CD14-positive monocyte (primary cell): ENCODE results near the gene MPRIP. TPM values are rescaled to one million over a fixed set of nuclear protein-coding genes. Genes with fewer than 3 reads are reported as not detected.

Source experiments
- DNase-seq, 3 donors: peaks; one replicate each; pipeline ENCODE4 v3.0.0-alpha.2; 2011 to 2022
- H2AFZ ChIP-seq: 2 replicates; pipeline ENCODE4 v1.6.0; 2012; ENCODE audit warnings: mild to moderate bottlenecking, low read depth, low read length, inconsistent platforms; ENCODE audit not compliant: insufficient read depth, poor library complexity, severe bottlenecking
- H3K27ac ChIP-seq, 2 donors: 1 replicate in 1 of 2; 2 replicates in 1 of 2; pipeline ENCODE4 v1.5.1; 2012 to 2013; ENCODE audit warnings: low read length in 2 of 2, control low read depth in 1 of 2, inconsistent platforms in 1 of 2, low read depth in 1 of 2, mild to moderate bottlenecking in 1 of 2
- H3K27me3 ChIP-seq, 2 donors: one replicate each; pipeline versions ENCODE4 v1.6.0 to v1.6.1; 2011 to 2013; ENCODE audit warnings: low read length in 2 of 2; ENCODE audit not compliant: control insufficient read depth in 2 of 2, insufficient read depth in 2 of 2
- H3K36me3 ChIP-seq, 2 donors: replicated peaks in 1 of 2; 1 replicate in 1 of 2; 2 replicates in 1 of 2; pipeline versions ENCODE4 v1.5.1 to v1.6.1; 2012 to 2013; ENCODE audit warnings: low read length in 2 of 2, control low read depth in 1 of 2, inconsistent platforms in 1 of 2, mild to moderate bottlenecking in 1 of 2; ENCODE audit not compliant: insufficient read depth in 2 of 2, control insufficient read depth in 1 of 2
- H3K4me1 ChIP-seq, 2 donors: 1 replicate in 1 of 2; 2 replicates in 1 of 2; pipeline versions ENCODE4 v1.5.1 to v1.6.1; 2012 to 2013; ENCODE audit warnings: low read length in 2 of 2, control low read depth in 1 of 2, inconsistent platforms in 1 of 2, mild to moderate bottlenecking in 1 of 2, moderate library complexity in 1 of 2; ENCODE audit not compliant: insufficient read depth in 2 of 2, control insufficient read depth in 1 of 2
- H3K4me2 ChIP-seq: replicated peaks from 2 replicates; pipeline ENCODE3; 2012; ENCODE audit warnings: low read length, moderate library complexity, mild to moderate bottlenecking; ENCODE audit not compliant: poor library complexity, severe bottlenecking; ENCODE audit errors: extremely low read depth
- H3K4me3 ChIP-seq, 3 experiments: fragments of 200-600 bp in 1 of 3; sonication (generic) in 1 of 3; replicated peaks in 1 of 3; 1 replicate in 2 of 3; 2 replicates in 1 of 3; pipeline ENCODE4 v1.5.1; 2011 to 2013; ENCODE audit warnings: low read length in 3 of 3, mild to moderate bottlenecking in 3 of 3, control low read depth in 2 of 3, low read depth in 2 of 3, inconsistent platforms in 1 of 3, moderate library complexity in 1 of 3
- H3K79me2 ChIP-seq: 2 replicates; pipeline ENCODE4 v1.6.0; 2012; ENCODE audit warnings: mild to moderate bottlenecking, control low read depth, inconsistent platforms, low read length, moderate library complexity; ENCODE audit not compliant: insufficient read depth
- H3K9ac ChIP-seq: 2 replicates; pipeline ENCODE4 v1.6.0; 2017; ENCODE audit warnings: low read length, mild to moderate bottlenecking; ENCODE audit not compliant: insufficient read depth, poor library complexity, severe bottlenecking
- H3K9me3 ChIP-seq, 2 donors: replicated peaks in 1 of 2; 1 replicate in 1 of 2; 2 replicates in 1 of 2; pipeline versions ENCODE4 v1.5.1 to v1.6.1; 2012 to 2013; ENCODE audit warnings: low read length in 2 of 2, control low read depth in 1 of 2; ENCODE audit not compliant: control insufficient read depth in 1 of 2, insufficient read depth in 1 of 2
- H4K20me1 ChIP-seq: 2 replicates; pipeline ENCODE4 v1.6.0; 2012; ENCODE audit warnings: mild to moderate bottlenecking, low read length, control low read depth, moderate library complexity; ENCODE audit not compliant: insufficient read depth
- H3K27ac Mint-ChIP-seq, 7 donors: one replicate each; pipeline ENCODE4 v1.8.0; 2020; ENCODE audit warnings: mild to moderate bottlenecking in 7 of 7, mixed read lengths in 7 of 7, moderate library complexity in 6 of 7, inconsistent platforms in 2 of 7
- H3K27me3 Mint-ChIP-seq, 3 donors: one replicate each; pipeline ENCODE4 v1.8.0; 2021 to 2022; ENCODE audit warnings: low read depth in 3 of 3, mild to moderate bottlenecking in 3 of 3, mixed read lengths in 3 of 3, moderate library complexity in 3 of 3, inconsistent platforms in 1 of 3
- H3K36me3 Mint-ChIP-seq, 2 donors: one replicate each; pipeline ENCODE4 v1.8.0; 2020; ENCODE audit warnings: mixed read lengths in 2 of 2, inconsistent platforms in 1 of 2, mild to moderate bottlenecking in 1 of 2
- H3K4me1 Mint-ChIP-seq: one replicate; pipeline ENCODE4 v1.8.0; 2020; ENCODE audit warnings: mild to moderate bottlenecking, mixed read lengths
- H3K4me3 Mint-ChIP-seq, 2 donors: one replicate each; pipeline ENCODE4 v1.8.0; 2020; ENCODE audit warnings: mild to moderate bottlenecking in 2 of 2, mixed read lengths in 2 of 2, moderate library complexity in 1 of 2
- H3K9me3 Mint-ChIP-seq, 7 donors: one replicate each; pipeline ENCODE4 v1.8.0; 2020 to 2022; ENCODE audit warnings: mixed read lengths in 7 of 7, mild to moderate bottlenecking in 6 of 7, moderate library complexity in 6 of 7, inconsistent platforms in 2 of 7
- CTCF ChIP-seq: fragments of 200-600 bp; IDR thresholded peaks from one replicate; pipeline ENCODE4 v1.8.0; 2022; ENCODE audit warnings: antibody characterized with exemption, mild to moderate bottlenecking
- WGBS: methylation state at CpG from one replicate; pipeline ENCODE4 v1.1.5; 2013; ENCODE audit warnings: missing lambda C conversion rate; ENCODE audit not compliant: insufficient coverage; 5-methylcytosine and 5-hydroxymethylcytosine counted together
- intact Hi-C, 2 donors: fragments of 100-400 bp; cut with micrococcal nuclease; formaldehyde crosslinking; loops; one replicate each; pipeline versions ENCODE4 v1.15.0 to v1.15.1; 2023
- polyA plus RNA-seq, 3 donors: library from polyadenylated mRNA; depleted of rRNA in 1 of 3; unstranded in 2 of 3; stranded (reverse) in 1 of 3; fragments of 300-500 nt in 2 of 3; fragments of >200 nt in 1 of 3; fragmentation: Illumina TruSeq in 2 of 3; gene quantifications; 1 replicate in 2 of 3; 2 replicates in 1 of 3; pipeline ENCODE4 v1.2.3, GENCODE V29; 2012 to 2021

MPRIP gene
- polyA plus RNA-seq, 3 donors, result 2.0 to 48.7 (median 2.5) TPM

GRCh38 chr17:17154981-17155380 lies 112.7 kb downstream of the MPRIP start:
- DNase-seq, result no peak
- H3K9me3 ChIP-seq, result no peaks in the 10 kb centered on the region
- no peak overlapping the region for H3K4me3 Mint-ChIP-seq
- H3K4me1 ChIP-seq, result peaks cover 31 to 32% of the 10 kb centered on the region in 2 donors
- 96% methylated on average over 5 of the region's 8 CpGs for WGBS
- H3K4me2 ChIP-seq, result no peak overlapping the region
- intact Hi-C loops, result no loop called here
- H3K9me3 Mint-ChIP-seq, result peaks cover 0 to 3% (median 0%) of the 10 kb centered on the region in 7 donors
- no peak overlapping the region for H3K9ac ChIP-seq
- peaks cover 35% of the 10 kb centered on the region for H3K4me1 Mint-ChIP-seq
- H4K20me1 ChIP-seq, result peaks cover 8% of the 10 kb centered on the region
- TF ChIP-seq CTCF, result no peak
- no peak overlapping the region for H2AFZ ChIP-seq
- peaks cover 0 to 3% (median 0%) of the 10 kb centered on the region in 3 donors for H3K27me3 Mint-ChIP-seq
- peaks cover 49 to 71% of the 10 kb centered on the region in 2 donors for H3K36me3 ChIP-seq
- no peak overlapping the region for H3K27ac ChIP-seq
- H3K27ac Mint-ChIP-seq, result peak overlapping the region in 1 of 7 donors; percentile 25
- no peak overlapping the region for H3K4me3 ChIP-seq
- peaks cover 73 to 77% of the 10 kb centered on the region in 2 donors for H3K36me3 Mint-ChIP-seq
- H3K79me2 ChIP-seq, result no peaks in the 10 kb centered on the region
- H3K27me3 ChIP-seq, result no peaks in the 10 kb centered on the region

DNA sequence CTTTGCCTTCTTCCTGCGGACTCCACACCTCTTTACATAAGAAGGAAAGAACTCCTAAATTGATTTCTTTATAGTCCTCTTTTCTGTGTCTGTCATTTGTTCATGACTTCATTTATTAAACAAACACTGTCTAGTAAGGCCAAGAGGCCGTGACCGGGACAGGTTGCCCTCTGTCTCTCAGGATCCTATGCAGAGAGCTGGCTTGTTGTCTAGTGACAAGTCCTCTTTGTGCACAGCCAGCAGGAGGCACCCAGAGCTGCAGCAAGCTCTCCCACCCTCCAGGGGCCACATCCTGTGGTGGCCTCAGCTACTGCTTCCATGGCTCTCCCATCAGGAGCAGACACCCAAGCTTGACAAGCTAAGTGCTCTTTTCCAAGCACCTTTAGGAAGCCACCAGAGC lies 113.3 kb downstream of the MPRIP start:
- intact Hi-C loops, result no loop called here
- H3K27me3 Mint-ChIP-seq, result peaks cover 0 to 3% (median 0%) of the 10 kb centered on the region in 3 donors
- Histone ChIP-seq H3K9ac (no peak overlapping the region), H3K79me2 (no peaks in the 10 kb centered on the region), H3K36me3 (peaks cover 54 to 77% of the 10 kb centered on the region in 2 donors), H3K4me1 (peaks cover 25 to 26% of the 10 kb centered on the region in 2 donors), H3K9me3 (no peaks in the 10 kb centered on the region), H3K4me2 (no peak overlapping the region), H4K20me1 (peaks cover 5% of the 10 kb centered on the region), H3K27ac (no peak overlapping the region), H2AFZ (no peak overlapping the region), H3K27me3 (no peaks in the 10 kb centered on the region), H3K4me3 (no peak overlapping the region)
- peaks cover 29% of the 10 kb centered on the region for H3K4me1 Mint-ChIP-seq
- DNase-seq, result no peak
- TF ChIP-seq CTCF, result no peak
- H3K4me3 Mint-ChIP-seq, result no peak overlapping the region
- 97% methylated on average over 3 of the region's 3 CpGs for WGBS
- no peak overlapping the region for H3K27ac Mint-ChIP-seq
- peaks cover 78 to 83% of the 10 kb centered on the region in 2 donors for H3K36me3 Mint-ChIP-seq
- H3K9me3 Mint-ChIP-seq, result peaks cover 0 to 3% (median 0%) of the 10 kb centered on the region in 7 donors
